Ovary (tissue), 3 donors: ENCODE measurements around the gene DISC1.

Experiments used
- EP300 ChIP-seq: sonication (generic); formaldehyde crosslinking; IDR thresholded peaks from one replicate; pipeline ENCODE4 v1.6.1; 2017; ENCODE audit warnings: antibody characterized with exemption
- POLR2A ChIP-seq: fragments of 450-650 bp; IDR thresholded peaks from one replicate; pipeline ENCODE4 v1.6.1; 2017; ENCODE audit warnings: antibody characterized with exemption, mild to moderate bottlenecking, moderate library complexity
- TF ChIP-seq, protein P1 (sequence below), 3 donors: fragments of 450-650 bp in 2 of 3; fragments of 200-600 bp in 1 of 3; IDR thresholded peaks; one replicate each; pipeline versions ENCODE4 v1.5.1 to v1.8.0; 2016 to 2022; ENCODE audit warnings: antibody characterized with exemption in 3 of 3, mild to moderate bottlenecking in 1 of 3
- donor health status: DM: no; HTN: no; CAD: no.

DNA sequence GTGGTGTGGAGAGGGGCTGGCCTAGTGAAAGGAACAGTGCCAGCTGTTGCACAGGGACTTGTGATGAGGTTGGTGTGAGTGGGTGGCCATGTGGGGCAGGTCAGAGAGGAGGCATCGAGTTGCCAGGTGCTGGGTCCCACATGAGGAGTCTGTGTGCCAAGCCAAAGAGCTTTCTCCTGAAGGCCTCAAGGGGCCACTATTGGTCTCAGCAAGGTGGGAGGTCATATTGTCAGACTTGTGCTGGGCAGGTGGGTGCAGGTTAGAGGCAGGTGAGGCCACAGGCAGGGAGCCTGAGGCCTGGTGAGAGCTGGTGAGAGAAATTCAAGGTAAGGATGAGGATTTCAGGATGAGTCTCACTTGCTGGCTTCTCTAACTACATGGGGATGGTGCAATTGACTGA, 256.8 kb downstream of the DISC1 start:
- TF ChIP-seq, protein P1, sequence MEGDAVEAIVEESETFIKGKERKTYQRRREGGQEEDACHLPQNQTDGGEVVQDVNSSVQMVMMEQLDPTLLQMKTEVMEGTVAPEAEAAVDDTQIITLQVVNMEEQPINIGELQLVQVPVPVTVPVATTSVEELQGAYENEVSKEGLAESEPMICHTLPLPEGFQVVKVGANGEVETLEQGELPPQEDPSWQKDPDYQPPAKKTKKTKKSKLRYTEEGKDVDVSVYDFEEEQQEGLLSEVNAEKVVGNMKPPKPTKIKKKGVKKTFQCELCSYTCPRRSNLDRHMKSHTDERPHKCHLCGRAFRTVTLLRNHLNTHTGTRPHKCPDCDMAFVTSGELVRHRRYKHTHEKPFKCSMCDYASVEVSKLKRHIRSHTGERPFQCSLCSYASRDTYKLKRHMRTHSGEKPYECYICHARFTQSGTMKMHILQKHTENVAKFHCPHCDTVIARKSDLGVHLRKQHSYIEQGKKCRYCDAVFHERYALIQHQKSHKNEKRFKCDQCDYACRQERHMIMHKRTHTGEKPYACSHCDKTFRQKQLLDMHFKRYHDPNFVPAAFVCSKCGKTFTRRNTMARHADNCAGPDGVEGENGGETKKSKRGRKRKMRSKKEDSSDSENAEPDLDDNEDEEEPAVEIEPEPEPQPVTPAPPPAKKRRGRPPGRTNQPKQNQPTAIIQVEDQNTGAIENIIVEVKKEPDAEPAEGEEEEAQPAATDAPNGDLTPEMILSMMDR (IDR thresholded peaks at IDR 0.05) = no peak
- TF ChIP-seq POLR2A (no peak), EP300 (no peak)
